EH (cell line): ENCODE data around the gene TM4SF1.

Source experiments
- DNase-seq: peaks from one replicate; pipeline ENCODE4 v3.0.0-alpha.2; 2015; ENCODE audit warnings: low read depth

Gene TM4SF1

GRCh38 chr3:149375501-149376196 lies 1.8 kb downstream of the TM4SF1 start:
- DNase-seq: peak; percentile 37

- DNase-seq: no peak
Observed at GRCh38 chr3:149374793-149375500, 2.5 kb downstream of the TM4SF1 start.

- DNase-seq: no peak
Observed at GRCh38 chr3:149374391-149374790, 3.1 kb downstream of the TM4SF1 start.

GRCh38 chr3:149373235-149374125 lies 4.0 kb downstream of the TM4SF1 start:
- peak; percentile 84 for DNase-seq

- no peak for DNase-seq
Observed at GRCh38 chr3:149371723-149372114, 5.7 kb downstream of the TM4SF1 start.

- peak; percentile 82 for DNase-seq
Observed at GRCh38 chr3:149371001-149371722, 6.3 kb downstream of the TM4SF1 start.

GRCh38 chr3:149369991-149370866 lies 7.2 kb downstream of the TM4SF1 start:
- no peak for DNase-seq

- DNase-seq: no peak
Observed at GRCh38 chr3:149368674-149369497, 8.6 kb downstream of the TM4SF1 start.

- no peak for DNase-seq
Observed at GRCh38 chr3:149368201-149368673, 9.2 kb downstream of the TM4SF1 start.

GRCh38 chr3:149366941-149367840 lies 10.3 kb downstream of the TM4SF1 start:
- DNase-seq: peak; percentile 57

GRCh38 chr3:149366031-149366430 lies 11.4 kb downstream of the TM4SF1 start:
- no peak for DNase-seq

- DNase-seq: no peak
Observed at GRCh38 chr3:149364624-149365023, 12.8 kb downstream of the TM4SF1 start.

- DNase-seq: peak; percentile 80
Observed at GRCh38 chr3:149363053-149363452, 14.4 kb downstream of the TM4SF1 start.

GRCh38 chr3:149362366-149362765 lies 15.1 kb downstream of the TM4SF1 start:
- DNase-seq: peak; percentile 55

GRCh38 chr3:149356630-149357029 lies 20.8 kb downstream of the TM4SF1 start:
- peak; percentile 70 for DNase-seq

GRCh38 chr3:149356044-149356592 lies 21.3 kb downstream of the TM4SF1 start:
- no peak for DNase-seq

- DNase-seq: peak; percentile 45
Observed at GRCh38 chr3:149353581-149354184, 23.8 kb downstream of the TM4SF1 start.

GRCh38 chr3:149352556-149352955 lies 24.9 kb downstream of the TM4SF1 start:
- DNase-seq: peak; percentile 71
